Activated T-cell treated with anti-CD3 and anti-CD28 coated beads, Interleukin-2, amount 50 U/mL, for 48 hours (primary cell): Measurements from ENCODE around the gene ARHGEF2.

Experiments used
- DNase-seq, 2 experiments: peaks; one replicate each; pipeline ENCODE4 v3.0.0-alpha.2; 2020

The ARHGEF2 gene

GRCh38 chr1:155911156-155912055 lies 66.9 kb downstream of the ARHGEF2 start, which contains the start of gene RIT1:
Gene RIT1 (minus strand): TSS chr1:155911349. CDS start chr1:155910761, 588 bp downstream.
- DNase-seq, result peak; percentile 87 to 90

- DNase-seq, result peak; percentile 32 to 38
Measured at GRCh38 chr1:155910621-155911121, 67.7 kb downstream of the ARHGEF2 start.

- DNase-seq, result no peak
Measured at GRCh38 chr1:155909894-155910293, 68.5 kb downstream of the ARHGEF2 start.

GRCh38 chr1:155904261-155904660 lies 74.1 kb downstream of the ARHGEF2 start:
- no peak for DNase-seq

- DNase-seq, result no peak
Measured at GRCh38 chr1:155900161-155900560, 78.2 kb downstream of the ARHGEF2 start.

GRCh38 chr1:155899683-155900082 lies 78.7 kb downstream of the ARHGEF2 start:
- DNase-seq, result no peak

GRCh38 chr1:155898888-155899287 lies 79.5 kb downstream of the ARHGEF2 start:
- DNase-seq, result no peak

- DNase-seq, result no peak
Measured at GRCh38 chr1:155897746-155898145, 80.6 kb downstream of the ARHGEF2 start.
